ENCODE results near the gene KCNK15. TPM values are rescaled to one million over a fixed set of nuclear protein-coding genes. Genes with fewer than 3 reads are reported as not detected.
A peak's percentile ranks its signal among the peaks of the same experiment; 100 is the strongest.

Gene KCNK15
- total RNA-seq, 6 experiments from 2014 or later: 0.07 to 0.43 (median 0.19) TPM; not detected in 2

DNA sequence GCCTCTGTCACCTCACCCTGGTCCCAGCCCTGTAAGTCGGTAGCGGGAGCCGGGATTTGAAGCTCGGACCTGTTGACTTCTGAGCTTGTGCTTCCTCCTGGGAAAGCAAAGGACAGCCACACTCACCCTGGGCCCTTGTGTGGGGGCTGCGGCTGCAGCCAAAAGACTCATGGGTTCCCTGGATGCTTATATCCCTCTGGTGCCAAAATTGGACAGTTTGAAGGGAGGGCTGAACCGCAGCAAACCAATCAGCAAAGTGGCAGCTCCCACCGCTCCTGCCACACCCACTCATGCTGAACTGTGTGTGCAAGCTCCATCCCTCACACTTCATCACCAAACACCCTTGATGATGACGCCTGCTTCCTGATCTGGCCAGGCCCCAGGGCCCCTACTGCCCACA, 34.4 kb upstream of the KCNK15 start:
- H3K27me3 ChIP-seq: no peaks in the 10 kb centered on the region
- intact Hi-C loops (cut with DNase I): no loop called here
- ATAC-seq (no peak), DNase-seq (no peak)
- H3K9me3 ChIP-seq: no peaks in the 10 kb centered on the region
- no peak for TF ChIP-seq POLR2A (IDR thresholded peaks at IDR 0.05)
- TF ChIP-seq, protein P1, sequence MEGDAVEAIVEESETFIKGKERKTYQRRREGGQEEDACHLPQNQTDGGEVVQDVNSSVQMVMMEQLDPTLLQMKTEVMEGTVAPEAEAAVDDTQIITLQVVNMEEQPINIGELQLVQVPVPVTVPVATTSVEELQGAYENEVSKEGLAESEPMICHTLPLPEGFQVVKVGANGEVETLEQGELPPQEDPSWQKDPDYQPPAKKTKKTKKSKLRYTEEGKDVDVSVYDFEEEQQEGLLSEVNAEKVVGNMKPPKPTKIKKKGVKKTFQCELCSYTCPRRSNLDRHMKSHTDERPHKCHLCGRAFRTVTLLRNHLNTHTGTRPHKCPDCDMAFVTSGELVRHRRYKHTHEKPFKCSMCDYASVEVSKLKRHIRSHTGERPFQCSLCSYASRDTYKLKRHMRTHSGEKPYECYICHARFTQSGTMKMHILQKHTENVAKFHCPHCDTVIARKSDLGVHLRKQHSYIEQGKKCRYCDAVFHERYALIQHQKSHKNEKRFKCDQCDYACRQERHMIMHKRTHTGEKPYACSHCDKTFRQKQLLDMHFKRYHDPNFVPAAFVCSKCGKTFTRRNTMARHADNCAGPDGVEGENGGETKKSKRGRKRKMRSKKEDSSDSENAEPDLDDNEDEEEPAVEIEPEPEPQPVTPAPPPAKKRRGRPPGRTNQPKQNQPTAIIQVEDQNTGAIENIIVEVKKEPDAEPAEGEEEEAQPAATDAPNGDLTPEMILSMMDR (IDR thresholded peaks at IDR 0.05): no peak
- H3K27ac ChIP-seq: no peak overlapping the region
- H3K4me3 ChIP-seq: no peak overlapping the region
- H3K36me3 ChIP-seq: no peaks in the 10 kb centered on the region
- no CpG with 5 or more reads among the region's 8 CpGs for WGBS (ENCODE audit: insufficient coverage, low coverage, low lambda C conversion rate, missing lambda C conversion rate)
- no peaks in the 10 kb centered on the region for H3K4me1 ChIP-seq

DNA sequence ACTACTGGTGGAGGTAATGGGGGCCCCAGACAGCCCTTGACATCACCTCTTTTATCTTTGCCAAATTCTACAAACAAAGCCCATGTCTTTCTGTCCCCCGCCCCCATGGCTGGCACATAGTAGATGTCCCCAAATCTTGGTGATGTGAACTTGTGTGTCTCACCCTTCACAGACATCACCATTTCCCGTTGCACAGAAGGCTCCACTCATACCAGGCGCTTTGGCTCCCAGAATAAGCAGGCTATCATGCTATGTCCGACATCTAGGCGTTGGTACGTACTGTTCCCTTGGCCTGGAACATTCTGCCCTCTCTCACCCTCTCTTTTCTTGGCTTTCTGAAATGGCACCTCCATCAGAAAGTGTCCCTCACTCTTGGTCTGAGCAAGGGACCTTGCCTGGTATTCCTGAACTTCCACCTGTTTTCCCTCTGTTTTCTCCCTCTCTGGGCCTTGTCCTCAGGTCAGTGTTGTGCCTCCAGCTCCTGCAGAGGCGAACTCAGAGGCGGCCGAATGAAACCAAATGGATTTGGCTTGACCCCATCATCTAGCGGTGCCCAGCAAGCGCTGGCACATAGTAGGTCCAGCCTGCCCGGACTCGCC, 31.5 kb upstream of the KCNK15 start:
- WGBS (ENCODE audit: insufficient coverage, low coverage, low lambda C conversion rate, missing lambda C conversion rate): 60% methylated on average over 8 of the region's 13 CpGs
- intact Hi-C loops (cut with DNase I): no loop called here
- no peaks in the 10 kb centered on the region for H3K4me1 ChIP-seq
- H3K4me3 ChIP-seq: no peak overlapping the region
- no peaks in the 10 kb centered on the region for H3K9me3 ChIP-seq
- no peak overlapping the region for H3K27ac ChIP-seq
- DNase-seq (no peak), ATAC-seq (peak in 3 of 4 donors; percentile 18 to 23 (median 18))
- H3K36me3 ChIP-seq: no peaks in the 10 kb centered on the region
- H3K27me3 ChIP-seq: no peaks in the 10 kb centered on the region
- TF ChIP-seq, protein P1 (IDR thresholded peaks at IDR 0.05): no peak
- no peak for TF ChIP-seq POLR2A (IDR thresholded peaks at IDR 0.05)

DNA sequence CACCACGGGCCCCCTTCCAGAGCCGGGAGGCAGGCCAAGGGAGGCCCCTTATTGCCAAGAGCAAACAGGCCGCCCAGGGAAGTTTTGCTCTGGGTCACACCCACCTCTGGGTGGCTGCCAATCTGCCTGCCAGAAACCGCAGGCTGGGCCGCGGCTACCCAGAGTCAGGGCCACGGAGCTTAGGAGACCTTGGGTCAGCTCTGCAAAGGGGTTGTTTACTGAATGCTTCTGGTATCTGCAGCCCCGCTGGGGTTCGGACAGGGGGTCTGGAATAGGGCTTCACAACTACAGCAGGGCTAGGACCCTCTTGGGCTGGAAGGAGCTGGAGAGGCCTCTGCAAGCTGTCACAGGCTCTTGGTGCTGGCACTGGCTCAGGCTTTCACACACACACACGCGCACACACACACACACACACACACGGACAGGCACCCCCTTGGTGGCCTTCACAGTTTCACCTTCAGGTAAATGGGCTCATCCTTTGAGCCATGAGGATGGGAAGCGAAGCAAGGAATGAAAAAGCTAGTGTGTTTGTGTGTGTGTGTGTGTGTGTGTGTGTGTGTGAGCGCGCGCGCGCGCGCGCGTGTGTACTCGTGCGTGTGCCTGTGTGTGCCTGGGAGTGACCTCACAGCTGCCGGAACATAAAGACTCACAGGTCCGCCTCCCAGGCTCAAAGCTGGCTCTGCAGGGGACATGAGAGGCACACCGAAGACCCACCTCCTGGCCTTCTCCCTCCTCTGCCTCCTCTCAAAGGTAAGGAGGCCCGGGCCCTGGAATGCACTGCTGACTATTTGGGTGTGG, 30.8 kb upstream of the KCNK15 start, which contains the start of gene CCN5:
CCN5 (plus strand) TSS at position 669 of the 798 bp plus-strand sequence; CDS start at position 691, 22 bp downstream.
- Histone ChIP-seq H3K4me3 (no peak within 1 kb of the TSS), H3K4me1 (no peaks in the 10 kb centered on the region), H3K36me3 (no peaks in the 10 kb centered on the region), H3K27ac (no peak within 1 kb of the TSS), H3K27me3 (no peaks in the 10 kb centered on the region), H3K9me3 (no peaks in the 10 kb centered on the region)
- TF ChIP-seq, protein P1 (IDR thresholded peaks at IDR 0.05): no peak
- TF ChIP-seq POLR2A (IDR thresholded peaks at IDR 0.05): no peak
- WGBS (ENCODE audit: insufficient coverage, low coverage, low lambda C conversion rate, missing lambda C conversion rate): 20% methylated on average over 6 of the region's 28 CpGs
- ATAC-seq (peak; percentile 76 to 94 (median 90)), DNase-seq (peak; percentile 76 to 79 (median 77))
- intact Hi-C loops (cut with DNase I): no loop called here

DNA sequence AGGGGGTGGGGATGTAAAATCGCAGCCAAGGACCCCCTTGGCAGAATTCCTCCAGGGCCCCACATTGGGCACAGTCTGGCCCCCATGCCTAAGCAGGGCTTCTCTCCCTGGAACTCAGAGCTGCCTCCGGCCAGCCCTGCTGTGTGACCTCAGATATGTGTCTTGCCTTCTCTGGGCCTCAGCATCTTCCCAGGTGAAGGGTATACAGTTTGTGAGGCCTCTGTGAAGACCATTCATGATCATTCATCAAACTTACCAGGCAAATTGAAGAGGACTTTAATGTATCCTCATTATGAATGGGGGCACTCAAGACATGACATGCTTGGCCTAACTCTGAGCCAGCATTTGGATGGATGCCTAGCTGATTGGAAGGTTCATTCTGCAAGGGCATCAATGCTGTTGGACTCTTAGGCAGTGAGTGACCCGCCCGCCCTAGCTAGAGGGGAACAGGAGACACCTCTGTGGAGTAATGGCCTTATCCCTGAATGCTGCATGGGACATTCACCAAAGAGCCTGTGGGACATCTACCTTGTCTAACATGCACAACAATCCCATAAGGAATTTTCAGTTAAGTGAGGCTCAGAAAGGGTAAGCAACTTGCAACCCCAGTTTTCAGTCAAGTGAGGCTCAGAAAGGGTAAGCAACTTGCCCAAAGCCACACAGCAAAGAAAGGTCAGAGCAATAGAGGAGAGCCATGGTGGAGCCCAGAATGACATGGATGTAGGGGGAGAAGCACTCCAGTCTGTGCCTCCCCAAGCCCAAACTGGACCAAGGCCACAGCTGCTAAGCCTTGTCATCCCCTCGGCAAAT, 30.0 kb upstream of the KCNK15 start:
- no peak for TF ChIP-seq POLR2A (IDR thresholded peaks at IDR 0.05)
- TF ChIP-seq, protein P1 (IDR thresholded peaks at IDR 0.05): no peak
- H3K27me3 ChIP-seq: no peaks in the 10 kb centered on the region
- H3K36me3 ChIP-seq: no peaks in the 10 kb centered on the region
- WGBS (ENCODE audit: insufficient coverage, low coverage, low lambda C conversion rate, missing lambda C conversion rate): no CpG with 5 or more reads among the region's 5 CpGs
- intact Hi-C loops (cut with DNase I): no loop called here
- ATAC-seq: no peak
- H3K4me1 ChIP-seq: no peaks in the 10 kb centered on the region
- H3K4me3 ChIP-seq: no peak overlapping the region
- no peaks in the 10 kb centered on the region for H3K9me3 ChIP-seq
- H3K27ac ChIP-seq: no peak overlapping the region
- DNase-seq: no peak
